Vagina (tissue), 2 donors: ENCODE data around the gene CES5A.

Experiments
- CTCF ChIP-seq, 3 experiments: fragments of 450-650 bp in 2 of 3; fragments of 200-600 bp in 1 of 3; sonication (generic) in 1 of 3; IDR thresholded peaks; one replicate each; pipeline ENCODE4 v1.5.1; 2017 to 2019; ENCODE audit warnings: antibody characterized with exemption in 3 of 3, mild to moderate bottlenecking in 2 of 3, moderate library complexity in 2 of 3
- POLR2A ChIP-seq, 2 donors: fragments of 450-650 bp; IDR thresholded peaks; one replicate each; pipeline ENCODE4 v1.6.1; 2017; ENCODE audit warnings: antibody characterized with exemption in 2 of 2, mild to moderate bottlenecking in 2 of 2, moderate library complexity in 2 of 2

GRCh38 chr16:55834049-55834448, 41.1 kb downstream of the CES5A start:
- no peak for TF ChIP-seq CTCF (IDR thresholded peaks at IDR 0.05)
- TF ChIP-seq POLR2A (IDR thresholded peaks at IDR 0.05), result no peak
